PC-9 (cell line): ENCODE results near the gene PRUNE2. TPM values are rescaled to one million over a fixed set of nuclear protein-coding genes. Genes with fewer than 3 reads are reported as not detected.

ENCODE experiments used
- BruUV-seq: library from RNA; stranded (reverse); fragments of 400-500 nt; replicated peaks from 2 replicates; lab custom pipeline; 2021; lab: Mats Ljungman, UMichigan
- CTCF ChIA-PET: fragments of 300-600 bp; sonication (Branson Sonifier 250); formaldehyde crosslinking; loops from one replicate; lab custom pipeline; 2022; ENCODE audit warnings: antibody characterized with exemption; lab: Charles Lee
- POLR2A ChIA-PET: fragments of 300-600 bp; sonication (Branson Sonifier 250); formaldehyde crosslinking; loops from one replicate; lab custom pipeline; 2022; ENCODE audit warnings: antibody characterized with exemption; ENCODE audit not compliant: unreplicated experiment; lab: Charles Lee
- DNase-seq, 2 experiments: peaks; one replicate each; pipeline versions ENCODE4 v3.0.0 to v3.0.0-alpha.2; 2015 to 2022; ENCODE audit warnings: mixed read lengths in 1 of 2
- H2AFZ ChIP-seq: fragments of 200-600 bp; sonication (generic); 2 replicates; pipeline ENCODE4 v1.8.1; 2017; ENCODE audit warnings: antibody characterized with exemption
- H3F3A ChIP-seq: fragments of 200-600 bp; sonication (generic); 2 replicates; pipeline ENCODE4 v1.8.1; 2017; ENCODE audit warnings: antibody characterized with exemption, mild to moderate bottlenecking, low read depth; ENCODE audit not compliant: insufficient read depth
- H3K27ac ChIP-seq: fragments of 200-600 bp; sonication (generic); 2 replicates; pipeline ENCODE4 v1.6.1; 2016; ENCODE audit warnings: mixed run types
- H3K27me3 ChIP-seq: fragments of 200-600 bp; sonication (generic); 2 replicates; pipeline ENCODE4 v1.6.1; 2016; ENCODE audit warnings: low read depth, mixed run types; ENCODE audit not compliant: insufficient read depth
- H3K36me3 ChIP-seq: fragments of 200-600 bp; sonication (generic); 2 replicates; pipeline ENCODE4 v1.6.1; 2016; ENCODE audit warnings: low read depth, mixed run types
- H3K4me1 ChIP-seq: fragments of 200-600 bp; sonication (generic); replicated peaks from 2 replicates; pipeline ENCODE4 v1.6.1; 2016; ENCODE audit warnings: mixed run types; ENCODE audit not compliant: insufficient read depth
- H3K4me2 ChIP-seq: fragments of 200-600 bp; sonication (generic); 2 replicates; pipeline ENCODE4 v1.6.1; 2017; ENCODE audit warnings: mixed run types
- H3K4me3 ChIP-seq: fragments of 200-600 bp; sonication (generic); 2 replicates; pipeline ENCODE4 v1.6.1; 2016; ENCODE audit warnings: mixed run types
- H3K79me2 ChIP-seq: fragments of 200-600 bp; sonication (generic); 2 replicates; pipeline ENCODE4 v1.6.1; 2017; ENCODE audit warnings: low read depth, mixed run types
- H3K9me2 ChIP-seq: fragments of 200-600 bp; sonication (generic); 2 replicates; pipeline ENCODE4 v1.8.1; 2017; ENCODE audit warnings: mild to moderate bottlenecking; ENCODE audit not compliant: insufficient read depth
- H3K9me3 ChIP-seq: fragments of 200-600 bp; sonication (generic); 2 replicates; pipeline ENCODE4 v1.8.1; 2016; ENCODE audit warnings: low read depth; ENCODE audit not compliant: insufficient read depth
- H4K20me1 ChIP-seq: fragments of 200-600 bp; sonication (generic); 2 replicates; pipeline ENCODE4 v1.8.1; 2017; ENCODE audit not compliant: insufficient read depth
- EZH2 ChIP-seq: fragments of 200-600 bp; sonication (generic); IDR thresholded peaks from 2 replicates; pipeline ENCODE4 v1.8.0; 2017; ENCODE audit warnings: antibody characterized with exemption, low read depth
- intact Hi-C: fragments of 100-400 bp; cut with micrococcal nuclease; formaldehyde crosslinking; loops from one replicate; pipeline ENCODE4 v1.10.0; 2022; ENCODE audit not compliant: unreplicated experiment
- total RNA-seq: library from RNA; stranded (reverse); gene quantifications from 2 replicates; pipeline ENCODE4 v1.2.3, GENCODE V29; 2021
- TF ChIP-seq, protein P1 (sequence below): fragments of 200-600 bp; sonication (generic); conservative IDR thresholded peaks from 2 replicates; pipeline ENCODE4 v1.6.1; 2017; ENCODE audit warnings: mixed run types, antibody characterized with exemption, mild to moderate bottlenecking, moderate library complexity

The PRUNE2 gene
- total RNA-seq, 1 experiment from 2014 or later, result 0.20 TPM

DNA sequence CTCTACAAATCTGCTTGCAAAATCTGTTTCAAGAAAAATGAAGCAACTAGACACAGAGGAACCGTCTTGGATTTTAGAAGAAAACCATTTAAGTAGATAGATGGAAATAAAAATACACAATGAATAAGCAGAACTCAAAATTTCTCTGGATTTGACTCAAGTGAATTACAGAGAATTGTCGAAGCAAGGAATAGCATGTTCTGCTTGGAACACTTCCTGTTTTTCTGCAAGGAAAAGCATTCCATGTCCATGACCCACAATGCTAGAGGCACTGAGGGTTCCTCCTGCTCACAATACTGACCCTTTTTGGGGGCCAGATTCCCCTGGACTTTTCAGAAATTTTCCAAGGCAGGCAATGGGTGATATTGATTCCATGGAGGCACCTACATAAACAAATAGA lies 29.8 kb downstream of the PRUNE2 start:
- POLR2A ChIA-PET, result no interaction called here
- Histone ChIP-seq H3K36me3 (no peaks in the 10 kb centered on the region), H4K20me1 (no peaks in the 10 kb centered on the region), H2AFZ (no peak overlapping the region), H3K9me3 (0 out of 2 replicates have a peak, but pooled peaks cover 3% of the 10 kb centered on the region), H3K79me2 (no peaks in the 10 kb centered on the region), H3F3A (no peaks in the 10 kb centered on the region), H3K4me3 (no peak overlapping the region), H3K9me2 (no peaks in the 10 kb centered on the region), H3K27ac (no peak overlapping the region), H3K27me3 (peaks cover 48% of the 10 kb centered on the region), H3K4me2 (no peak overlapping the region), H3K4me1 (no peaks in the 10 kb centered on the region)
- CTCF ChIA-PET, result no interaction called here
- intact Hi-C loops, result no loop called here
- no peak for DNase-seq
- TF ChIP-seq EZH2, result no peak
- TF ChIP-seq, protein P1, sequence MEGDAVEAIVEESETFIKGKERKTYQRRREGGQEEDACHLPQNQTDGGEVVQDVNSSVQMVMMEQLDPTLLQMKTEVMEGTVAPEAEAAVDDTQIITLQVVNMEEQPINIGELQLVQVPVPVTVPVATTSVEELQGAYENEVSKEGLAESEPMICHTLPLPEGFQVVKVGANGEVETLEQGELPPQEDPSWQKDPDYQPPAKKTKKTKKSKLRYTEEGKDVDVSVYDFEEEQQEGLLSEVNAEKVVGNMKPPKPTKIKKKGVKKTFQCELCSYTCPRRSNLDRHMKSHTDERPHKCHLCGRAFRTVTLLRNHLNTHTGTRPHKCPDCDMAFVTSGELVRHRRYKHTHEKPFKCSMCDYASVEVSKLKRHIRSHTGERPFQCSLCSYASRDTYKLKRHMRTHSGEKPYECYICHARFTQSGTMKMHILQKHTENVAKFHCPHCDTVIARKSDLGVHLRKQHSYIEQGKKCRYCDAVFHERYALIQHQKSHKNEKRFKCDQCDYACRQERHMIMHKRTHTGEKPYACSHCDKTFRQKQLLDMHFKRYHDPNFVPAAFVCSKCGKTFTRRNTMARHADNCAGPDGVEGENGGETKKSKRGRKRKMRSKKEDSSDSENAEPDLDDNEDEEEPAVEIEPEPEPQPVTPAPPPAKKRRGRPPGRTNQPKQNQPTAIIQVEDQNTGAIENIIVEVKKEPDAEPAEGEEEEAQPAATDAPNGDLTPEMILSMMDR, result no peak
- no TSS peak for BruUV-seq

DNA sequence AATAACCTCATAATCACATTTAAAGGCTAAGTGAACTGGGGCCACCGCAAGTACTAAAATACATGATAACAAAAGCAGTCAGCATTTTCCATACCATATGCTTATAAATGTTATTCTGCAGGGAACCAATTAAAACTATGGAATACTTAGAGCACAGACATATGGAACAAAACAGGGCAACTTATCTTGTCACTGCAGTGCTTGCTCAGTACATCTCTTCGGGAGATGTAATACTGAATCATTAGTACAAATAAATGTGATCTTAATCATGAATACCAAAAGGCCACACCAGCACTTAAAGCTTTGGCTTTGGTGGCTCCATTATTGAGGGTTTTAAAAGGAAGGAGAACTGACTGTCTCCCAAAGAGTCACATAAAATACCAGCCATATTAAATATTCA lies 32.1 kb downstream of the PRUNE2 start:
- no peak overlapping the region for H3K4me2 ChIP-seq
- no peak for TF ChIP-seq EZH2
- TF ChIP-seq, protein P1, result no peak
- no peak for DNase-seq
- POLR2A ChIA-PET, result no interaction called here
- H3K9me3 ChIP-seq, result 0 out of 2 replicates have a peak, but pooled peaks cover 3% of the 10 kb centered on the region
- no peak overlapping the region for H3K4me3 ChIP-seq
- BruUV-seq, result no TSS peak
- no peaks in the 10 kb centered on the region for H3K36me3 ChIP-seq
- no peak overlapping the region for H3K27ac ChIP-seq
- H3K4me1 ChIP-seq, result no peaks in the 10 kb centered on the region
- H3F3A ChIP-seq, result no peaks in the 10 kb centered on the region
- no peak overlapping the region for H2AFZ ChIP-seq
- CTCF ChIA-PET, result no interaction called here
- no peaks in the 10 kb centered on the region for H3K9me2 ChIP-seq
- no peaks in the 10 kb centered on the region for H3K79me2 ChIP-seq
- no peaks in the 10 kb centered on the region for H4K20me1 ChIP-seq
- intact Hi-C loops, result no loop called here
- H3K27me3 ChIP-seq, result peaks cover 55% of the 10 kb centered on the region

DNA sequence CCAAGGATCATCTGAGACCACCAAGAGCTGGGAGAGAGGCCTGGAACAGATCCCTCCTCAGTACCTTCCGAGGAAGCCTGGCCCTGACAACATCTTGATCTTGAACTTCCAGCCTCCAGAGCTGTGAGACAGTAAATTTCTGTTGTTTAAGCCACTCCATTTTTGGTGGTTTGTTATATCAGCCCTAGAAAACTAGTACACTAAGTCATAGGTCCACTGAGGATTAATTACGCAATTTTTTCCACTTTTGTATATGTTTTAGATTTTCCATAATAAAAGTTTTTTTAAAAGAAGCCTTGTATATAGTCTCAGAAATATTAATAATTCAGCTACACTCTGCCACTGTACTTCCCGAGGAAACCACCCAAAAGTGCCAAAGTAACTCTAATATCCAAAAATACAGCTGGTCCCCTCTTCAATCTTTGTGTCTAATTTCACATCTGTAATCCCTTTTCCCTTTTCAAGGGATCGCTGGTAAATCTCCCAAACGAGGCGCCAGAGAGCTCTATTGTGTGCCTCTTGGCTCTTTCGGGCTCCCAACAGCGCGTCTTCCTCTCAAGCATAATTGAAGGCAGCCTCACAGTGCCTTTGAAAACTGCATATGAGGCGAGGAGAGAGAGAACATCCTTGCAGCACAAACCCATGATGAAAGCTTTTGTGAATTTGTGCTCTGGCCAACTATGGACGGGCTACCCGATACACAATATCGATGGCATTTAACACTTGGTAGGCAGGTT lies 32.7 kb downstream of the PRUNE2 start:
- BruUV-seq, result no TSS peak
- H3K9me2 ChIP-seq, result no peaks in the 10 kb centered on the region
- no peaks in the 10 kb centered on the region for H3K4me1 ChIP-seq
- intact Hi-C loops, result no loop called here
- H3K79me2 ChIP-seq, result no peaks in the 10 kb centered on the region
- ChIA-PET POLR2A (no interaction called here), CTCF (no interaction called here)
- H4K20me1 ChIP-seq, result no peaks in the 10 kb centered on the region
- H3K27me3 ChIP-seq, result peaks cover 58% of the 10 kb centered on the region
- no peaks in the 10 kb centered on the region for H3K36me3 ChIP-seq
- H3K9me3 ChIP-seq, result 0 out of 2 replicates have a peak, but pooled peaks cover 3% of the 10 kb centered on the region
- no peak for DNase-seq
- TF ChIP-seq, protein P1, result no peak
- TF ChIP-seq EZH2, result no peak
- H3F3A ChIP-seq, result no peaks in the 10 kb centered on the region
- no peak overlapping the region for H3K4me3 ChIP-seq
- no peak overlapping the region for H3K27ac ChIP-seq
- H3K4me2 ChIP-seq, result no peak overlapping the region
- H2AFZ ChIP-seq, result no peak overlapping the region
